ENCODE results near the gene S100A13. TPM values are rescaled to one million over a fixed set of nuclear protein-coding genes. Genes with fewer than 3 reads are reported as not detected.
A peak's percentile ranks its signal among the peaks of the same experiment; 100 is the strongest.

S100A13 gene
- total and polyA plus RNA-seq, 2 donors (not counting 1 experiment from before 2014, with no cell fraction given) = 172 to 399 TPM

GRCh38 chr1:153608742-153609584 is 18.3 kb downstream of the S100A13 start:
- H3K9ac ChIP-seq (ENCODE audit: insufficient read depth, low read length) = peak overlapping the region; percentile 55
- H3K4me1 ChIP-seq (ENCODE audit: control insufficient read depth, extremely low read depth, insufficient read depth, low read length) = peaks cover 20% of the 10 kb centered on the region
- no peaks in the 10 kb centered on the region for H3K27me3 ChIP-seq (ENCODE audit: control insufficient read depth, insufficient read depth, low read length)
- H3K4me2 ChIP-seq (ENCODE audit: extremely low read depth, insufficient read depth, low read length) = peak overlapping the region; percentile 96
- H3K9me3 ChIP-seq (ENCODE audit: control insufficient read depth, insufficient read depth, low read depth, low read length) = no peaks in the 10 kb centered on the region
- H2AFZ ChIP-seq (ENCODE audit: low read length) = no peak overlapping the region
- peaks cover 61% of the 10 kb centered on the region for H3K79me2 ChIP-seq (ENCODE audit: control insufficient read depth, insufficient read depth, low read length)
- peak; percentile 88 to 95 for DNase-seq (ENCODE audit: low read depth in 2 of 2)
- peaks cover 15% of the 10 kb centered on the region for H3K36me3 ChIP-seq (ENCODE audit: control insufficient read depth, insufficient read depth, low read length)
- H4K20me1 ChIP-seq (ENCODE audit: control insufficient read depth, extremely low read depth, insufficient read depth, low read length) = no peaks in the 10 kb centered on the region
- peak overlapping the region; percentile 42 to 92 (median 54) for H3K4me3 ChIP-seq (replicated peaks in 1 of 4; ENCODE audit: control extremely low read depth in 1 of 4, insufficient read depth in 1 of 4, low read depth in 3 of 4, low read length in 4 of 4)
- TF ChIP-seq CTCF (conservative IDR thresholded peaks at IDR 0.05 in 1 of 2, IDR thresholded peaks at IDR 0.05 in 1 of 2; ENCODE audit: low read depth in 1 of 2, low read length in 2 of 2) = no peak
- TF ChIP-seq EZH2 (IDR thresholded peaks at IDR 0.05; ENCODE audit: low read length, missing control alignments) = no peak
- peak overlapping the region; percentile 94 for H3K27ac ChIP-seq (ENCODE audit: insufficient read depth, low read length)

GRCh38 chr1:153608089-153608682 is 19.1 kb downstream of the S100A13 start:
- Histone ChIP-seq H3K4me2 (ENCODE audit: extremely low read depth, insufficient read depth, low read length) (peak overlapping the region; percentile 96), H3K27me3 (ENCODE audit: control insufficient read depth, insufficient read depth, low read length) (no peaks in the 10 kb centered on the region), H3K9ac (ENCODE audit: insufficient read depth, low read length) (peak overlapping the region; percentile 55), H4K20me1 (ENCODE audit: control insufficient read depth, extremely low read depth, insufficient read depth, low read length) (no peaks in the 10 kb centered on the region), H3K4me1 (ENCODE audit: control insufficient read depth, extremely low read depth, insufficient read depth, low read length) (peaks cover 18% of the 10 kb centered on the region), H2AFZ (ENCODE audit: low read length) (no peak overlapping the region), H3K4me3 (replicated peaks in 1 of 4; ENCODE audit: control extremely low read depth in 1 of 4, insufficient read depth in 1 of 4, low read depth in 3 of 4, low read length in 4 of 4) (peak overlapping the region; percentile 42 to 92 (median 54)), H3K36me3 (ENCODE audit: control insufficient read depth, insufficient read depth, low read length) (peaks cover 15% of the 10 kb centered on the region), H3K9me3 (ENCODE audit: control insufficient read depth, insufficient read depth, low read depth, low read length) (no peaks in the 10 kb centered on the region), H3K27ac (ENCODE audit: insufficient read depth, low read length) (peak overlapping the region; percentile 94), H3K79me2 (ENCODE audit: control insufficient read depth, insufficient read depth, low read length) (peaks cover 58% of the 10 kb centered on the region)
- DNase-seq (ENCODE audit: low read depth in 2 of 2) = no peak
- TF ChIP-seq CTCF (conservative IDR thresholded peaks at IDR 0.05 in 1 of 2, IDR thresholded peaks at IDR 0.05 in 1 of 2; ENCODE audit: low read depth in 1 of 2, low read length in 2 of 2) (no peak), EZH2 (IDR thresholded peaks at IDR 0.05; ENCODE audit: low read length, missing control alignments) (no peak)

- no peak overlapping the region for H3K4me2 ChIP-seq (ENCODE audit: extremely low read depth, insufficient read depth, low read length)
- H3K36me3 ChIP-seq (ENCODE audit: control insufficient read depth, insufficient read depth, low read length) = peaks cover 15% of the 10 kb centered on the region
- H3K9ac ChIP-seq (ENCODE audit: insufficient read depth, low read length) = no peak overlapping the region
- no peak overlapping the region for H3K4me3 ChIP-seq (replicated peaks in 1 of 4; ENCODE audit: control extremely low read depth in 1 of 4, insufficient read depth in 1 of 4, low read depth in 3 of 4, low read length in 4 of 4)
- no peaks in the 10 kb centered on the region for H3K9me3 ChIP-seq (ENCODE audit: control insufficient read depth, insufficient read depth, low read depth, low read length)
- peak overlapping the region; percentile 94 for H3K27ac ChIP-seq (ENCODE audit: insufficient read depth, low read length)
- peaks cover 51% of the 10 kb centered on the region for H3K79me2 ChIP-seq (ENCODE audit: control insufficient read depth, insufficient read depth, low read length)
- DNase-seq (ENCODE audit: low read depth in 2 of 2) = no peak
- no peaks in the 10 kb centered on the region for H3K27me3 ChIP-seq (ENCODE audit: control insufficient read depth, insufficient read depth, low read length)
- TF ChIP-seq EZH2 (IDR thresholded peaks at IDR 0.05; ENCODE audit: low read length, missing control alignments) (no peak), CTCF (conservative IDR thresholded peaks at IDR 0.05 in 1 of 2, IDR thresholded peaks at IDR 0.05 in 1 of 2; ENCODE audit: low read depth in 1 of 2, low read length in 2 of 2) (no peak)
- peaks cover 18% of the 10 kb centered on the region for H3K4me1 ChIP-seq (ENCODE audit: control insufficient read depth, extremely low read depth, insufficient read depth, low read length)
- no peaks in the 10 kb centered on the region for H4K20me1 ChIP-seq (ENCODE audit: control insufficient read depth, extremely low read depth, insufficient read depth, low read length)
- H2AFZ ChIP-seq (ENCODE audit: low read length) = no peak overlapping the region
Observed at GRCh38 chr1:153607381-153607780, 19.9 kb downstream of the S100A13 start.

Measured in fibroblast of lung (primary cell).